ENCODE results near the gene CFAP20DC.
"Not testable (repeated sequence)": the region's sequence is repeated elsewhere in the genome, so short reads cannot be mapped to it uniquely, and the experiment has no call there.

The CFAP20DC gene

DNA sequence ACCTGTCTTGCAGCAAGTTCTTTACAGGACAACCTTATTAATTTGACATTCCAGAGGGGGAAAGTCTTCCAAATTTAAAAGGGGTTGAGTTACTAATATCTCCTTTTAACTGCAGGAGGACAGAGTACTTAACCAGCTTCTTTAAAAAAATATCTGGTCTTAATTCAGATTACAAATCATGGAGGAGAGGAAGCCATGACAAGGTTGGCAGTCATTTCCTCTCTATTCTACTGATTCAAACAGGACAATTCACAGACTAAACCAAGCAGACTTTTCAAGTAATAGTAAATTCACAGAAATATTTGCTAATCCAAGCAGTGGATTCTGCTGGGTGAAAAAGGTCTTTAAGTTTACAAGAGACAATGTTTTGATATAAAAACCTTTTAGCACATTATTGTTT is 185.3 kb downstream of the CFAP20DC start:
- no peak for DNase-seq

DNA sequence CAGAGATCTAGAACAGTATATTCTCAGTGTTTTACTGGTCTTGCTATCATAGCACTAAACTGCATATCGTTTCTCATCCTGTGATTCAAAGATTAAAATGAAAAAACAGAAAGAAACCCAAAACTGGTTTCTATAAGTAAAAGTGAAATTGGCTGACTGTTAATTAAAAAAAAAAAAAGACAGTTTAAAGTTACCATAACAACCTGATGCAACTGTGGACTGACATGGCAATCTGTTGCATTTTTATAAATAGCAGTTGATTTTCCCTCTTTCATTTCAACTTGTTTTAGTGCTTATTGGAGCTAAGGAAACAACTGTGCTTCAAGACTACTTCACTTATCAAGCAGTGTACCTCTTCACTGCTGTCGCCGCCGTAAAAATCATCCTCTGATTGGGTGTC is 186.6 kb downstream of the CFAP20DC start:
- DNase-seq = no peak

DNA sequence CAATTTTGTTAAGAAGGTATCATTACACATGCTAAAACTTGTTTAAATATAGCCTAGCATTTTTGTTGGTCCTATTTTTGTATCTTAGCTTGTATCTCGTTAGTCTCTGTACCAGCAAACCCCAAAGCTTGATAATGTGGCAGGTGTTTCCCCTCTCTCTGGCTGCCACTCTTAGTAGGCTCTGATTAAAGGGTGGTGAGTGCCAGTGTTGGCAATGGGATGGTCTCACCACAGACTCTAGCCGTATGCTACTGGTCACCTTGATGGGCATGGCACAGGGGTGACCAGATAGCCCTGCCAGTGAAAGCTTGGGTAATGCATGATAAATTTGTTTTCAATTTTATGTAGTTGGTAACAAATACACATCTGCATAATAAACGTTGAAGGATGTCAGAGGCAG is 188.3 kb downstream of the CFAP20DC start:
- DNase-seq = no peak

DNA sequence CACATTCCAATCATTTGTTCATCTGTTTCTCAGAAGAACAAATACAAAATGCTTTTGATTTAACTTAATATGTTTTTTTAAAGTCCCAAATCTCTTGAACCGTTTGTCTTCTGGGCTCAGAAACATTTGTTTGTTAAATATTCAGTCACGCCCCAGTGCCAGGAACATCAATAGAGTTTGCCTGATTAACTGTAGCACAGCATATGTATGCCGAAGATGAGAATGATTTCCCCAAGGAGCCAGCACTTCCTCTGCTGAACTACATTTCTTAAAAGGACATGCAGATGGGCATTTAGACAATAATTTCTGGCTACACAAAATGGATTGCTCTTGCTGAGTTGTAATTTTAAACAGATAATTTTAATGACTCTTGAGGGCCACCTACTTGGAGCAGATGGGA is 191.7 kb downstream of the CFAP20DC start:
- no peak for DNase-seq

DNA sequence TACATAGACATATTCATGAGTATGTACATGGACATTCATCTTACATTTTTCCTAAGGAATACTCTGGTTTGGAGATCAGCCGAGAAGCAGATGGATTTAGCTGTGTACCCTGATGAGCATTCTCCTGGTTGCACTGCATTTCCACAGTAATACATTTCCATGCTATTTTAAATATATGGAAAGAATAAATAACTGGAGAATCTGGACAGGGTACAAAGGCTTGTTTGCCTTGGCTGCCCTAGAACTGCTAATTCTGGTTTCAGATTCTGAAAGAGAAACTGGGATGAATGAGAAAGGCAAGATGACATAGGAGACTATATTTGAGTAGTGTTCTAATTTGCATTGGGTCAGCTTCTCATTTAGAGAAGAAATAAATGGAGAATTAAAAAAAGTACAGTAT is 192.4 kb downstream of the CFAP20DC start:
- DNase-seq = no peak

DNA sequence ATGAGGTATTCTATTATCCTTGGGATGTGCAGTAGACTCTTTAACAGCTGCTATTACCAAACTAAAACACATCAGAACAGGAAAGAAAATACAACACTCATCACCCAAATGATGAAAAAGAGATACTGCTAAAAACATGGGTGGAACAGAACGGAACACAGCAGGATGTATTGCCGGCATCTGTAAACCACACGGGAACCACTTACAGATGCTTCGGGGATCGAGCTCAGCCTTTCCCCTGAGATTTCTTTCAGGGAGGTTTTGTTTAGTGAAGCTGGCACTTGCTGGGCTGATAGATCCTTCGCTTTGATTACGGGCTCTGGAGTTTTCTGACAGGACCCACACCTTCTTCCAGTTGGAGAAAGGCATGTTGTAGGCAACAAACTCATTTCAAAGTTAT is 201.0 kb downstream of the CFAP20DC start:
- DNase-seq = no peak

DNA sequence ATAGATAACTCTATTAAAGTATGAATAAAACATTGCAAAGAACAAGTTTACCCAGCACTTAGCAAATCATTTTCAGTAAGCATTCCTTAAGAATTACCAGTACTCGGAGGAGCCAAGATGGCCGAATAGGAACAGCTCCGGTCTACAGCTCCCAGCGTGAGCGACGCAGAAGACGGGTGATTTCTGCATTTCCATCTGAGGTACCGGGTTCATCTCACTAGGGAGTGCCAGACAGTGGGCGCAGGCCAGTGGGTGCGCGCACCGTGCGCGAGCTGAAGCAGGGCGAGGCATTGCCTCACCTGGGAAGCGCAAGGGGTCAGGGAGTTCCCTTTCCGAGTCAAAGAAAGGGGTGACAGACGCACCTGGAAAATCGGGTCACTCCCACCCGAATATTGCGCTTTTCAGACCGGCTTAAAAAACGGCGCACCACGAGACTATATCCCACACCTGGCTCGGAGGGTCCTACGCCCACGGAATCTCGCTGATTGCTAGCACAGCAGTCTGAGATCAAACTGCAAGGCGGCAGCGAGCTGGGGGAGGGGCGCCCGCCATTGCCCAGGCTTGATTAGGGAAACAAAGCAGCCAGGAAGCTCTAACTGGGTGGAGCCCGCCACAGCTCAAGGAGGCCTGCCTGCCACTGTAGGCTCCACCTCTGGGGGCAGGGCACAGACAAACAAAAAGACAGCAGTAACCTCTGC is 207.6 kb downstream of the CFAP20DC start:
- DNase-seq = not testable (repeated sequence)

DNA sequence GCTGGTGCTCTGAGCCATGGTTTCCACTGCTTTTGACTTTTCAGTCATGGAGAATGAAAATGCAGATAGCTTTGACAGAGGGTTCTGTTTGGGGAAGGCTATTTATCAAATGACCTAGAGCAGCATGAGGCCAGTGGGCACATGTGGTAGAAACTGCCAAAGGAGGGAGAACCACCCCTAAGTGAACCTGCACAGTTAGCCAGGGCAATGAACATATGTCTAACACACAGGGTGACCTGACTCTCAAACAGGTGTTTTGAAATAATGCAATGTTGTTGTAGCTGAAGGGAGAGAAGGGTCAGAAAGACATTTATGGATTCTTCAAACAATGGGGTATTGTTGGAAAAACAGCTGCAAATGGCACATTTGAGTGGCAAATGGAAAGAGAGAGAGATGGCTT is 208.9 kb downstream of the CFAP20DC start:
- DNase-seq = no peak

DNA sequence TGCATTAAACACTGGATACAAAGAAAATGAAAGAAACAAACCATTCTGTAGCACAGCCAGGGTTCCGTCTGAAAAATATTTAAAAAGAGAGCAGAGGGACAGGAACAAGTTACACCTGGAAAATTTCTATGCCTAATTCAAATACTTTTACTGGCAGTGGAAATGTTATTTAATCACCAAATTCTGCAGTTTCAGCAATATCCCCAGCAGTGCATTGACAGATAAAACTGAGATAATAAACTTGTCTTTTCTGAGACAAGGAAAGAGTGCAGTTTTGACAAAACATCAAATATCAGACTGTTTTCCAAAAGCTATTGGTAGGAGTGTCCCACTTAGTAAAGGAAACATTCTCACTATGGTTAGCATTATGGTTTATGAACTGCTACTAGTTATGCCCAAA is 209.9 kb downstream of the CFAP20DC start:
- no peak for DNase-seq

DNA sequence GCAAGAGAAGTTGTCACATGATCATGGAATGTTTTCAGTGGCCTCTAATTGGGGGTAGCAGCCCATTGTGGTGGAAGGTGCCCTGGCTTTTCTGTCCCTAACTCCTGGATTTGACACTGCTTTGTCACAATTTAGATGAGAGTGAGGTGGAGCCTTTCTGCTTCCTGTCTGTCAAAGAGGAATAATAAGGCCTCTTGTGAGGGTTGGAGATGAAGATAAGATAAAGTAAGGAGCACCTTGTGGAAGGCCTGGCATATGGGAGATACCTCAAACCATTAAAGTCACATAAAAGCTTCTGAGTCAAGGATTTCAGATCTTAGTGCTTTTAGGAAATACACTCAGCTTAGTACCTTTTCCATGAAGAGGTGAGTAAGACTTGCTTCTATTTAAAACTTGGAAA is 210.6 kb downstream of the CFAP20DC start:
- no peak for DNase-seq

DNA sequence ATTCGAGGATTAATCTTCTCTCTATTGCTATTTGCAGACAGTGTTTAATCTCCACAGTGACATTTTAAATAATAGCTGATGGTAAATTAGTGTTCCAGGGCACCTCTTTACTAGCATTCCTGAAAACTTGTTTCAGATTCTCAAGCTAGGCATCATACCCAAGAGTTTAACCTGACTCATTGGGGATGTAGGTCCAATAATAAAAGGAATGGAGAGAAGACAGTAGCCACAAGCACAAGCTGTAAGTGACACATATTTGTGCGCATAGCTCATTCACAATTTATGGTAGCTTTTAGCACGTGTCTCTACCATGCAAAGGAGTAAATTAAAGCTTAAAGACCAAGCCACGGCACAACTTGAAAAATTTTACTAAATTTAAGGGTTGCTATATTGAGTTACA is 212.0 kb downstream of the CFAP20DC start:
- no peak for DNase-seq

DNA sequence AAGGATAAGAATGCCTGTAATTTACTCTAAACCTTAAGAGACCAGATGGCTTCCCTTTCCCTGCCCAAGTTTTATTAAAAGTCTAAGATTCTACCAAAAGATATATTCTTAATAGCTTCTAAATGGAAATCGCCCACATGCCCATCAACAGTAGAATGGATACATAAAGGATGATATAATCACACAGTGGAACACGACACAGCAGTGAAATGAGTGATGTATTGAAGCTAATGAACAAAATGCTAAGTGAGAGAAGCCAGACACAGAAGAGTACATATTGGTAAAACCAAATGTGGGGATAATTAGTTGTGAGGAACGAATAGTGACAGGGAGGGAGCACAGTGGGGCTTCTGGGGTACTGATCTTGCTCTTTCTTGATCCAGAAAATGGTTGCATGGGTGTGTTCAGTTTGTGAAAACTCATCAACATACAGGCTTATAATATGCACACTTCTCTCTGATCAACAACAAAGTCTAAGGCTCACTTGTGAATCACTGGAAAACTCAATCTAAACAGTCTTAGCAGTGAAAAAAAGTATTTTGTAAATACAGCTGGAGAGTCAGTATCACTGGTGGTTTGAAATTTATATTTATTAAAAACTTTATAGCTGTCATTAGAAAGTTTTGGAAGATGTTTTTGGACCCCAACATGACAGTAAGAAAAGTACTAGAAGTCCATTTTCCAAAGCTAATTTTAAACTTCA is 212.5 kb downstream of the CFAP20DC start:
- no peak for DNase-seq

DNA sequence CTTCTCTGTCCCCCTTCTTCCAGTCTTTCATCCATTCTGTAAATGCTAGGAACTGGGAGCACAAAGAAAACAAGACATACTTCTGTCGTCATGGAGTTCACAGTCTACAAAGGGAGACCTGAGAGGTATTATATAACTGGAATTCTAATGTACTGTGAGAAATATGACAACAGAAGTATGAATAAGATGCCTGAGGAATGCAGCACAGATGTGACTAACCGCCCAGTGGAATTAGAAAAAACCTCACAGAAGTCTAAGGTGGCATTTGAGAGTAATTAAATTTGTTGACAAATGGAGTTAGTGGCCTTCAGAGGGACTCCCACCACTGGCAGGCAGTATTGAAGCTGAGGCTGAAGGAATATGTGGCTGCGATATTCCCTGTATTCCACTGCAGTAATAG is 214.7 kb downstream of the CFAP20DC start:
- DNase-seq = no peak

DNA sequence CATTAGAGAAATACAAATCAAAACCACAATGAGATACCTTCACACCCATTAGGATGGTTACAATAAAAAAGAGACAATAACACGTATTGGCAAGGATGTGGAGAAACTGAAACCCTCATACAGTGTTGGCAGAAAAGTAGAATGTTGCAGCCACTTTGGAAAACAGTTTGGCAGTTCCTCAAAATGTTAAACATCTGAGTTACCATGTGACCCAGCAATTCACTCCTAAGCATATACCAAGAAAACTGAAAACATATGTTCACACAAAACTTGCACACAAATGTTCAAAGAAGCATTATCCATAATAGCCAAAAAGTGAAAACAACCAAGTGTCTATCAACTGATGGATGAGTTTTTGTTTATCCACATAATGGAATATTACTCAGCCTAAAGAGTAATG is 216.3 kb downstream of the CFAP20DC start:
- no peak for DNase-seq

DNA sequence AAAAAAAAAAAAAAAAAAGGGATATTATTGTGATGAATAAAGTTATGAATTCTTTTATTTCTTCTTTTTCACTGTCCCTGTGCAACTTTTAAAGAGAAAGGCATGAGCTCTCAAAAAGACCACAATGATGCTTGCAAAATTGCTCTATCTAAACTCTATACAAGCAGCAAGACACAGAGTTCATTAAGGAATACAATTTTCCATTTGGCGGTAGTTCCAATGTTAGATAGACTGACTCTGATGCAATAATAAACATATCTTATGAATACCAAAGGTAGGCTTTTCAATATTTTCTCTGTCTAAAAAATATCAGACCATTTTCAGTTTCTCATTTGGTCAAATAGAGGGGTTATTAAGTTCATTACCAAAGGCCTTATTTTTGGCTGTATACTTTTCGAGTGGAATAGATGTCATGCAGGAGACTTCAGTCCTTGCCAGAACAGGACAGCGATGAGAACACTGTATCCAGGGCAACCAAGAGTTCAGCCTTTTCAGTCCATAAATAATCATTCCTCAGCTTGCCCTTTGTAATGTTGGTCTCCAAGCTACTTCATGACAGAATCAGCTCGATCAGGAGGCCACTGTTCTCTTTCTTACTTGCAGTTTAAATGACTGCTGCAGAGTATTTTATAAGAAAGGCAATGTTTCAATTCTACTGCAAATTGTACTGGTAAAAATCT is 220.4 kb downstream of the CFAP20DC start:
- no peak for DNase-seq

DNA sequence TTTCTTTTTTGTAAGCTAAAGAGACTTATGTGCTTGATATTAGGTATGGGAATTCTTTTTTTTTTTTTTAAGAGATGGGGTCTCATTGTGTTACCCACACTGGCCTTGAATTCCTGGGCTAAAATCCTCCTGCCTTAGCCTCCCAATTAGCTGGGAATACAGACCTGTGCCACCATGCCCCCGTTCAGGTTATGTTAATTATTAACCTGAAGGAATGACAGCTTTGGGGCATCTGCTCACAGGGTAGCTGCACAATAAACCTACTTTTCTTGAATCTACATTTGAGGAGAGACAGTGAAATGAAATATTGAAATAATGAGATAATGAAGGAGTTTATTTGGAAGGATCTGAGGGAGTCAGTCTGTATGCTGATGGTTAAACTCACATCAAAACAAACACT is 225.0 kb downstream of the CFAP20DC start:
- DNase-seq = no peak

DNA sequence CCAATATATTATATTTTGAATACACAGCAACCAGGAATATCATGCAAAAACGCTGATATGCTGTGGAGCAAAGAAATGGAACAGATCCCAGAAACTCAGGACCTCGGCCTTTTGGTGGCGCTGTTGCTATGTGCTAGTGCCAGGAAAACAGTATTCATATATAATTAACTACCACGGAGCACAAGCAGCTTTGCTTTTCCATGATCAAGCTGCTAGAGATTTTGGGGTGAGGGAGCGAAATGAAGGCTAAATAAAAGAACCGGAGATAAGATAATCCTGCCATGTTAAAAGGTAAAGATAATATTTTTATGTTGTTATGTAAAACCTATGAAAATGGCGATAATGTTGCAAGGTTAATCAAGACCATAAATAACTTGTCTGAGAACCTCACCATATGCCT is 225.5 kb downstream of the CFAP20DC start:
- DNase-seq = peak; percentile 37

DNA sequence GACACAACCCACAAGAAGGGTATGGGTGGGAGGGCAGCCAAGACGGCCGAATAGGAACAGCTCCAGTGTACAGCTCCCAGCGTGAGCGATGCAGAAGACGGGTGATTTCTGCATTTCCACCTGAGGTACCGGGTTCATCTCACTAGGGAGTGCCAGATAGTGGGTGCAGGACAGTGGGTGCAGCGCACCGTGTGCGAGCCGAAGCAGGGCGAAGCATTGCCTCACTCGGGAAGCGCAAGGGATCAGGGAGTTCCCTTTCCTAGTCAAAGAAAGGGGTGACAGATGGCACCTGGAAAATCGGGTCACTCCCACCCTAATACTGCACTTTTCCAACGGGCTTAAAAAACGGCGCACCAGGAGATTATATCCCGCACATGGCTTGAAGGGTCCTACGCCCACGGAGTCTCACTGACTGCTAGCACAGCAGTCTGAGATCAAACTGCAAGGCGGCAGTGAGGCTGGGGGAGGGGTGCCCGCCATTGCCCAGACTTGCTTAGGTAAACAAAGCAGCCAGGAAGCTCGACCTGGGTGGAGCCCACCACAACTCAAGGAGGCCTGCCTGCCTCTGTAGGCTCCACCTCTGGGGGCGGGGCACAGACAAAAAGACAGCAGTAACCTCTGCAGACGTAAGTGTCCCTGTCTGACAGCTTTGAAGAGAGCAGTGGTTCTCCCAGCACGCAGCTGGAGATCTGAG is 243.1 kb downstream of the CFAP20DC start:
- not testable (repeated sequence) for DNase-seq

DNA sequence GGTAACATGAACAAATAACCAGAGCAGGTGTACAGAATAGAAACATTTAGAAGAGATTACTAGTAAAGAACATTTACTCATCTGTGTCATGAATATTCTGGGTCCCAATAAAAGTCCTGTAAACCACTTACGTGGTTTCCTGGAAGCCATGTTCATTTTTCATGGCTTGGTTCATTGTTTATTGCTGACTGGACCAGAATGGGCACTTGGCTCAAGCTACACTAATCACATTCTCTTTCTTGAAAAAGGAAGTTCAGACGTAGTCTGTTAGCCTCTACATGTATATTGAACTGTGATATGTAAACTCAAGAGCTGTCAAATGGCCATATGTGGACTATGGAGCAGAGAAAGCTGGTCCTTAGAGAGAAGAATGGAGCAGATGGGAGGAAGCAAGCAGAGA is 244.9 kb downstream of the CFAP20DC start:
- no peak for DNase-seq

DNA sequence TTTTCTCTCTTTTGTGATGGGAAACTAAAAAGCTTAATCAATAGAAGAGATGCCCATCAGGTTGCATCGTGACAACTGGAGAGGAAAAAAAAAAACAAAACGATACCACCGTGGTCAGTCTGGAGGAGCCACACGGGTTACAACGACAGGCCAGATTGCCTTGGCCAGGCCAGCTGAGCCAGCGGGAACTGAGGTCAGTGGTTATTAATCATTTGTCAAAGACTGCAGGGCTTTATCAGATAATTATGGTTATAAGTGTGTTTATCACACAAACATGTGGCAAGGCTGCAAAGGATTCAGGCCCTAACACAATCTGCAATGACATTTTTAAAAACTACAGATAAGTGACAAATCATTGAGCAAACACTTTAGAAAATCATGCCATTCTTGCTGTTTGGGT is 248.3 kb downstream of the CFAP20DC start:
- DNase-seq = no peak

DNA sequence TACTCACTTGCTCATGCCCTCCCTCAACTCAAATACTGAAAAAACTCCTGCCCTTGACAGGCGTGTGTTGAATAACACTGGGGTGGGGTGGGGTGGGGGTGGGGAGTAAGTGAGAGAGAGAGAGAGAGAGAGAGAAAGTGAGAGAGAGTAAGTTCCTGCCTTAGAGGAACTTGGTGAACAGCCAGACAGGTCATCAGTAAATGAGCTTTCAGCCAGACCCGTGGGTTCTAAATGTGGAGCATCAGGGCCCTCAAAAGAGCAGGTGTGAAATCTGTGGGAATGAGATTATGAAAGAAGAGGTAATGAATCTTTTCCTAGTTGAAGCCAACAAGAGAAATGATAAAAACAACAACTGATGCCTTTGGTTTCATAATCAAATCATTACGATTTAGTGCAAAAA is 248.9 kb downstream of the CFAP20DC start:
- DNase-seq = no peak

DNA sequence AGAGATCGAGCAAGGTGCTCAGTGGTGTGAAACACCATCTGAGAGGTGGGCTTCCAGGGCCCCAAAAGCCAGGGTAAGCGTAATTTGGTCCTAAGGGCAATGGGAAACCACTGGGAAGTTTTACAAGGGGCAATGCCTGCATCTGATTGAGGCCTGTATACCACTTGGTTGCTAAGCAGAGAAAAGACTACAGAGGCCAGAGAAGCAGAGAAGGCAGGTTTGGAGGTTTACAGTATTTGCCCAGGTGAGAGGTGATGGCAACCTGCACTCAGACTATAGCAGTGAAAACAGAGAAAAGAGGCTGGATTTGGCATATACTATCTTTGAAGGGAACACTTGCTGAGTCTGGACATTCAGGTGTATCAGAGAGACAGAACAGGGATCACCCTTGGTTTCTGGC is 249.8 kb downstream of the CFAP20DC start:
- DNase-seq = no peak

DNA sequence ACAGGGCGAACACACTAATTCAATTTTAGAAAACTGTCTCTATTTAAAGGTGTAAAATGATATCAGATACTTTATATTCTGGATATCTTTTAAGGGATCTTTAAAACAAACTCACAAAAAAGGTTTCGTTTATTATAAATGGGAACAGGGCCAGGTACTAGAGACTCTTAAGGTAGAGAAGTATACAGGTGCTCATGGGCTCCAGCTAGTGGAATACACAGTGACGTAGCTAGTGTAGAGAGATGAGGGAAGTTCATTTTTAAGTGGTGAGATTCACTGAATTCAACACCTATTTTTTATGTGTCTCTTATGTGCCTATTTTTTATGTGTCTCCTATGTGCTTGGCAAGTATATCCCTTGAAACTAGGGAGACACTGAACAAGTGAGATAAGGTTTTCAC is 250.6 kb downstream of the CFAP20DC start:
- no peak for DNase-seq

DNA sequence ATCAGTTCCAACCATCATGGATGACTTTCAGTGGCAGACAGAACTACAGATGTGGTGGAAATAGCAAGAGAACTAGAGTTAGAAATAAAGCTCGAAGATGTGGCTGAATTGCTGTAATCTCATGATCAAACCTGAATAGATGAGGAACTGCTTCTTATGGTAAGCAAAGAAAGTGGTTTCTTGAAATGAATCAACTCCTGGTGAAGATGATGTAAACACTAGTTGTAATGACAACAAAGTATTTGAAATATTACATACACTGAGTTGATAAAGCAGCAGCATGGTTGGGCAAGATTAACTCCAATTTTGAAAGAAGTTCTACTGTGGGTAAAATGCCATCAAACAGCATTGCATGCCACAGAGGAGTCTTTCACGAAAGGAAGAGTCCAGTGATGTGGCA is 251.5 kb downstream of the CFAP20DC start:
- DNase-seq = no peak

Measured in amniotic stem cell (primary cell).